Kidney capillary endothelial cell (primary cell): Measurements from ENCODE around the gene UTS2R.
A peak's percentile ranks its signal among the peaks of the same experiment; 100 is the strongest.
"Not testable (repeated sequence)": the region's sequence is repeated elsewhere in the genome, so short reads cannot be mapped to it uniquely, and the experiment has no call there.

Experiments used
- DNase-seq: peaks from one replicate; pipeline ENCODE4 v3.0.0-alpha.2; 2018; ENCODE audit warnings: low spot score

UTS2R gene

GRCh38 chr17:82408938-82409318 is 37.4 kb downstream of the UTS2R start:
- no peak for DNase-seq

DNA sequence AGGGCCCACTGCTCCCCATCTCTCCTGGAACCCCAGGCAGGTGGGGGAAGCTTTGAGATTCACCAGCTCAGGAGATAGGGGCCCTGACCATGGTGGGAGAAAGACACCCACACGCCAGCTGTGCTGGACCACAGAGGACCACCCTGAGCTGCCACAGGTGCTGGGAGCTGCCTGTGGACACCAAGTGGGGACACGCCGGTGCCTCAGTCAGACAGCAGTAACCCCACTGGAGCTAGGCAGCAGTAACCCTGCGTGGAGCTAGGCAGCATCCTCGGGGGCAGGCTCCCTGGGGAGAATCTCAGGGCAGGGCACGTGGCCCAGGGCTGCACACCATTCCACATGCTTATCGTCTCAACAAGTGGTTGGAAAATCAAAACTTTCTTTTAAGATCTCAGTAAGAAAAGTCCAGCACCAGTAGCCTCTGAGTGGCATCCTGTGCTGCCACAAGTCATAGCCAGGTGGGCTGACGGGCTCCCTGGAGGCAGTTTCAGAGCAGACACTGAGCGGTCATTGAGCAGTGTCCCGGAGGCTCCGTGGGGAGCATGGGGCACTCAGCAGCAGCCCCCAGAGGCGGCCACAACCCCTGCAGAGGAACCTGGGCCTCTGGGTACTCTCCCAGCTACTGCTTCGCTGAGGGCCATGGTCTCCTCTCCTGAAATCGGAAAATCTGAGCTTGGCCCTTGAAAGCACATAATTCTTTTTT is 38.6 kb downstream of the UTS2R start:
- DNase-seq: no peak

- DNase-seq: no peak
Measured at GRCh38 chr17:82411396-82412053, 40.0 kb downstream of the UTS2R start.

GRCh38 chr17:82412081-82412480 is 40.5 kb downstream of the UTS2R start:
- not testable (repeated sequence) for DNase-seq

DNA sequence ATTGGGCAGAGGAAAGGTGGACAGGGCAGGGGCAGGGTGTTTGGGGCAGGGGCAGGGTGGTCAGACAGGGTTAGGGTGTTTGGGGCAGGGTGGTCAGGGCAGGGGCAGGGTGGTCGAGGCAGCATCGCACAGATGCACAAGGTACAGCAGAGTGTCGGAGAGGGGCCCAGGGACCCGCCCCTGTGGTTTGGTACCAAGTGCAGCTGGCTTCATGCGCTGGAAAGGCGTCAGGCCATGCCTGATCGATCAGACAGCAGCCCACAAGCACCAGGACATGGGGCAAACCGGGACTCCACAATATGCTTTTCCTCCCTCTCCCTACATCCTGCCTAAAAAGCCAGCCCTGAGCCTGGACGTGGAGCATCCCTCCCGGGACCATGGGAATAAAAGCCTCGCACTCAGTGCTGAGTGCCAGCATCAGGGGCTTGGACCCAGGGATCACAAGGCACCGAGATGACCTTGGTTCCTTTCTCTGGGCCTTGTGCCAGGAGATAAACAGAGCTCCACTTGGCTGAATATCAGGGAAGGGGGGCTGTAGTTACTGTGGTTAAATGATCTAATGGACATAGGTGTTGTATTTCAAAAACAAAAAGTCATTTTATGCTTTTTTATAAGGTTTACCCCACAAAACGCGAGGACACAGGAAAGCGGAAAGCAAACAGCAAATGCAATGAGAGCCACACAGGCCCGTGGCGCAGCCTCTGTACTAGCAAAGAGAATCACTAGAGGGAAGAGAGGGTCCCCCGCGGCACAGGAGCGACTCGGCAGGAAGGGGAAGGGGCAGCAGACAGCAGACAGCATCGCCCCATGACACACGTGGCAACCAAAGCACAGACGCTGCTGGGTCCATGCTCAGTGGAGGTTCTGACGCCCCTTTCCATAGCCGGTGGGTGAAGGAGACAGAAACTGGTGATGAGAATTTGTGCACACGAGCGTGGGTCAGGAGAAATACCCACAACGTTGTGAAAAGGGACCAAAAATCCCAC is 41.3 kb downstream of the UTS2R start:
- DNase-seq: no peak

GRCh38 chr17:82414548-82415281 is 43.1 kb downstream of the UTS2R start:
- peak; percentile 71 for DNase-seq

DNA sequence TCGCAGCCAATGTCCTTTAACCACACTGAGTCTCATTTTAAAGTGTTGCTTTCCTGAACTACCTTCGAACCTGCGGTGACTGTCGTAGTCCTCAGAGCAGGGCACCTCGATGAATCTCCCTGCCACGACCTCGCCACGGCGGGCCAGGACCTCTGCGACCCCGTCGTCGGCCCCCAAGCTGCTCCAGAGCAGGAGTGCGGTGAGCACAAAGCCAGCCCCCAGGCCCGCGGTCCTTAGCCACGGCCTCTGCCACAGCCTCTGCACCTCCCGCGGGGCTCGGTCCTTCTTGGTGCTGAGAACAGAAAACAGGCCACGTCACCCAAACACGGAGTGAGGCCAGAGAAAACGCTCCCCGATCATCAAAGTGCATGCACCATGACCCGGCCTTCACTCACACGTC is 43.8 kb downstream of the UTS2R start:
- DNase-seq: no peak

- no peak for DNase-seq
Measured at GRCh38 chr17:82415786-82416185, 44.2 kb downstream of the UTS2R start.

- DNase-seq: no peak
Measured at GRCh38 chr17:82416264-82416663, 44.7 kb downstream of the UTS2R start.

DNA sequence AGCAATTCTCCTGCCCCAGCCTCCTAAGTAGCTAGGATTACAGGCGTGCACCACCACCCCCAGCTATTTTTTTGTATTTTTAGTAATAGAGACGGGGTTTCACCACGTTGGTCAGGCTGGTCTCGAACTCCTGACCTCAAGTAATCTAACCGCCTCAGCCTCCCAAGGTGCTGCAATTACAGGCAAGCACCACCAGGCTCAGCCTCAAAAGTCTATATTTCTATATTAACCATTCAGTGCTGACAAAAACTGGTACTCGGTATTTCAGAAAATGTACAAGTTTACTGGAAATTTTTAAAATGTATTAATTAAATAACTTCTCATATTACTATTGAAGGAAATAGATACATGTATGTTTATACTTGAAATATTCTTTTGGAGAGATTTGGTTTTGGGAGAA is 45.2 kb downstream of the UTS2R start:
- no peak for DNase-seq

DNA sequence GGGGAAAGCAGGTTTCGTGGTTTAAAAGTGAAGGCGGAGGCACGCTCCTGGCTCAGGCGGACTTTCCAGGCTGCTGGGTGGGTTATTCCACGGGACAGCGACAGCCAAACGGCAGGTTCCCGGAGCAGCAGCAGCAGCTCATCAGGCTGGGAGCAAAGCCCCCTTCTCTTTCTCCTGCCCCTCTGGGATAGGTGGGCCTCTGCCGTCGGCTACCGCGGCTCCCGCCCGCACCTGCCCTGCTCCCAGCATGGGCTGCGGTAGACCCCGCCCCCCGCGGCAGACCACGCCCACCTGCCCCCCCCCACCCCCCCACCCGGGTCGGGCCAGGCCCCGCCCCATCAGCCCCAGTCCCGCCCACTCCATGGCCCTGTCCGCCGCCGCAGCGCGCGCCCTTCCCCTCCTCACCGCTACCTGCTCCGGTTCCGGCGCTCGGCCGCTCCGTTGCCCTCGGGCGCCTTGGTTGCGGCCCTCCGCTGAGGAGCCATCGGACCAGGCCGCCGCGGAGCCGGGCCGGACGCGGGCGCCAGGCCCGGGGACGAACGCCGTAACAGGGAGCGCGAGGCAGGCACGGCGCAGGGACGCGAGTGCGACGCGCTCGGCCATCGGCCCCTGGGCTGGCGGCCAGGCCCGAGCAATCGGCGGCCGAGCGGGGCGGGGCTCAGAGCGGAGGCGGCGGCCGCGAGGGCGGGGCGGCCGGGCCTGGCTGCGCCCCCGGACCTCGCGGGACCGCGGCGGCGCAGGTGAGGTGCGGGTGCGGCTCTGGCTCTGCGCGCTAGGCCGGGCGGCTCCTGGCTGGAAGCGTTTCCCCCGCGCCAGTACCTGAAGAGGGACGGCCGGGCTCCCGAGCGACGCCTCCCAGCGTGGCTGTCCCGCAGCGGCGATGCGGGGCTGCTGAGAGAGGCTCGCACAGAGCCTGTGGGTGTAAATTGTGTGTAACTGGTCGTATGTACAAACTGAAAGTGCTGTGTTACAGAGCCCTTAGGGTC is 46.7 kb downstream of the UTS2R start, which contains the start of the genes HEXD and OGFOD3:
HEXD (plus strand) TSS at position 347 of the 986 bp plus-strand sequence. CDS start 1,453 bp downstream, outside the sequence.
OGFOD3 (minus strand) TSS at position 586 of the 986 bp plus-strand sequence; CDS start at position 485, 101 bp downstream.
- peak; percentile 78 for DNase-seq

GRCh38 chr17:82419540-82419939 is 48.0 kb downstream of the UTS2R start:
- DNase-seq: no peak

DNA sequence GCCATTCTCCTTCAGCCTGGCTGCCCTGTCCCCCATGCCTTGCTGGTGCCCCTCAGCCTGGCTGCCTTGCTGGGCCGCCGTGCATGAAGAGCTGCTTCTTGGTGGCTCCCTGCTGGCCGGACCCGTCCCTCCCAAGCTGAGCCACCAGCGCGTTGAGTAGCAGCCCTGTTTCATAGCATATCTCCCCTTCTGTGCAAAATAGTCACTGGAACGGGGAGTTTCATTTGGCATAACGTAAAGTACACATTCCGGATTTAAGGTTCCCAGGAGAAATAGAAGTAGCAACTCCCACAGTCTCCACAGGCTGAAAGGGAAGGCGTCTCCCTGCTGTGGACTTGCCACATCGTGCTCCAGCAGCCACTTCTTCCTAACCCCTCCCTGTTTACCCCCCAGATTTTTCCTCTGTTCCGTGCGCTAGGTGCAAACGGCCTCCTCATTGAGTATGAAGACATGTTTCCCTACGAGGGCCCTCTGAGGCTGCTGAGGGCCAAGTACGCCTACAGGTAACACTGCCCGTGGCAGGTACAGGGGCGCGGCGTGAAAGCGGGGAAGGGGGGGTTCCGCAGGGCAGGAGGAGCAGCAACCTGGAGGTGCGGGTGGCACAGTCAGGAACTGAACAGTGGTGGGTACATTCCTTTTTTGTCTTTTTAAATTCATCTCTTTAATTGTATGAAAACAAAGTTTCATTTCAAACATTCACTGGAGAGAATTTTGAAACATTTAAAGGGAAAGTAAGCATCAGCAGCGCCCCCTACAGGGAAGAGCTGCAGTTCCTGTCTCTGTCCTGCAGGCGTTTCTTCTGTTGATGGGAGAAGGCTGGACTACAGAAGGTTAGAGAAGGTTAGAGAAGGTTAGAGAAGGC is 52.7 kb downstream of the UTS2R start:
- DNase-seq: no peak

GRCh38 chr17:82424863-82425159 is 53.2 kb downstream of the UTS2R start:
- no peak for DNase-seq
